Astrocyte (in vitro differentiated cells and primary cell): ENCODE data around the gene RUNX1.

Experiments used
- CTCF ChIP-seq: IDR thresholded peaks from 2 replicates; pipeline ENCODE4 v1.5.1; 2011; ENCODE audit warnings: low read depth, mild to moderate bottlenecking, inconsistent platforms, low read length, moderate library complexity; ENCODE audit not compliant: insufficient read depth
- EZH2 ChIP-seq: IDR thresholded peaks from 2 replicates; pipeline ENCODE4 v1.6.1; 2012; ENCODE audit warnings: mild to moderate bottlenecking, low read length, inconsistent platforms; ENCODE audit not compliant: insufficient read depth

GRCh38 chr21:34923626-34924025 is 125.5 kb downstream of the RUNX1 start:
- TF ChIP-seq EZH2 (no peak), CTCF (no peak)
